BJ (cell line): ENCODE measurements around the gene PRDM16. TPM values are rescaled to one million over a fixed set of nuclear protein-coding genes. Genes with fewer than 3 reads are reported as not detected.

Source experiments
- CTCF ChIA-PET: fragments of 350-600 bp; formaldehyde crosslinking; extraction: SDS; loops from one replicate; lab custom pipeline; 2021; ENCODE audit warnings: antibody characterized with exemption, inconsistent platforms; lab: Yijun Ruan, JAX
- POLR2A ChIA-PET: fragments of 300-600 bp; sonication (Branson Sonifier 250); formaldehyde crosslinking; extraction: SDS; loops from one replicate; lab custom pipeline; 2021; ENCODE audit warnings: antibody characterized with exemption; lab: Charles Lee
- DNase-seq: peaks from one replicate; pipeline ENCODE4 v3.0.0-alpha.2; 2011; ENCODE audit warnings: low read depth
- H3K27me3 ChIP-seq: 2 replicates; pipeline ENCODE4 v1.6.0; 2011; ENCODE audit warnings: low read length; ENCODE audit not compliant: control insufficient read depth, insufficient read depth
- H3K36me3 ChIP-seq: 2 replicates; pipeline ENCODE4 v1.5.1; 2011; ENCODE audit warnings: low read length; ENCODE audit not compliant: control insufficient read depth, insufficient read depth
- H3K4me3 ChIP-seq: 2 replicates; pipeline ENCODE4 v1.5.1; 2011; ENCODE audit warnings: low read depth, mild to moderate bottlenecking, control low read depth, low read length
- CTCF ChIP-seq: IDR thresholded peaks from 2 replicates; pipeline ENCODE4 v1.5.1; 2011; ENCODE audit warnings: low read depth, mild to moderate bottlenecking, control low read depth, inconsistent platforms, low read length, moderate library complexity; ENCODE audit not compliant: insufficient read depth
- polyA plus RNA-seq: library from polyadenylated mRNA; depleted of rRNA; stranded (reverse); fragments of >200 nt; gene quantifications from 2 replicates; pipeline ENCODE4 v1.2.3, GENCODE V29; 2011

PRDM16 gene
- polyA plus RNA-seq, 1 experiment: 0.02 TPM

- Histone ChIP-seq H3K27me3 (no peaks in the 10 kb centered on the region), H3K4me3 (no peak overlapping the region), H3K36me3 (no peaks in the 10 kb centered on the region)
- CTCF ChIA-PET: no interaction called here
- TF ChIP-seq CTCF: no peak
- no peak for DNase-seq
- POLR2A ChIA-PET: no interaction called here
Observed at GRCh38 chr1:3240524-3241235, 171.7 kb downstream of the PRDM16 start.

- no peaks in the 10 kb centered on the region for H3K36me3 ChIP-seq
- no peak overlapping the region for H3K4me3 ChIP-seq
- CTCF ChIA-PET: no interaction called here
- H3K27me3 ChIP-seq: no peaks in the 10 kb centered on the region
- TF ChIP-seq CTCF: no peak
- DNase-seq: no peak
- POLR2A ChIA-PET: no interaction called here
Observed at GRCh38 chr1:3241236-3241550, 172.2 kb downstream of the PRDM16 start.

- Histone ChIP-seq H3K4me3 (no peak overlapping the region), H3K36me3 (no peaks in the 10 kb centered on the region), H3K27me3 (peaks cover 1% of the 10 kb centered on the region; the same call in 1 of the 2 replicates)
- ChIA-PET CTCF (no interaction called here), POLR2A (no interaction called here)
- no peak for DNase-seq
- no peak for TF ChIP-seq CTCF
Observed at GRCh38 chr1:3241673-3242407, 172.8 kb downstream of the PRDM16 start.

GRCh38 chr1:3242408-3243260 lies 173.6 kb downstream of the PRDM16 start:
- TF ChIP-seq CTCF: no peak
- Histone ChIP-seq H3K27me3 (peaks cover 4% of the 10 kb centered on the region), H3K4me3 (no peak overlapping the region), H3K36me3 (no peaks in the 10 kb centered on the region)
- ChIA-PET CTCF (no interaction called here), POLR2A (no interaction called here)
- DNase-seq: no peak

- no peak for DNase-seq
- Histone ChIP-seq H3K4me3 (no peak overlapping the region), H3K36me3 (no peaks in the 10 kb centered on the region), H3K27me3 (peaks cover 4% of the 10 kb centered on the region)
- TF ChIP-seq CTCF: no peak
- POLR2A ChIA-PET: no interaction called here
- CTCF ChIA-PET: no interaction called here
Observed at GRCh38 chr1:3243304-3243703, 174.3 kb downstream of the PRDM16 start.
